KOPT-K1 (cell line): ENCODE data around the gene BOK.
A peak's percentile ranks its signal among the peaks of the same experiment; 100 is the strongest.
"Not testable (repeated sequence)": the region's sequence is repeated elsewhere in the genome, so short reads cannot be mapped to it uniquely, and the experiment has no call there.

ENCODE experiments used
- H3K27ac ChIP-seq: fragments of 200-600 bp; sonication (generic); 2 replicates; pipeline ENCODE4 v1.5.1; 2016; ENCODE audit warnings: antibody characterized with exemption, mild to moderate bottlenecking, low read depth, low read length; ENCODE audit not compliant: poor library complexity, severe bottlenecking
- H3K36me3 ChIP-seq: fragments of 200-600 bp; sonication (generic); 2 replicates; pipeline ENCODE4 v1.5.1; 2017; ENCODE audit warnings: antibody characterized with exemption, mild to moderate bottlenecking, low read length, moderate library complexity; ENCODE audit not compliant: insufficient read depth
- H3K9me3 ChIP-seq: fragments of 200-600 bp; sonication (generic); 2 replicates; pipeline ENCODE4 v1.5.1; 2017; ENCODE audit warnings: antibody characterized with exemption, low read length, mild to moderate bottlenecking; ENCODE audit not compliant: insufficient read depth, poor library complexity, severe bottlenecking

Gene BOK

GRCh38 chr2:241558532-241559322 is at the start of gene BOK:
Gene BOK, plus strand, starts transcription at chr2:241558745. Its CDS starts 739 bp downstream, at chr2:241559484.
- H3K9me3 ChIP-seq, result no peaks in the 10 kb centered on the region
- no peaks in the 10 kb centered on the region for H3K36me3 ChIP-seq
- no peak within 1 kb of the TSS for H3K27ac ChIP-seq

DNA sequence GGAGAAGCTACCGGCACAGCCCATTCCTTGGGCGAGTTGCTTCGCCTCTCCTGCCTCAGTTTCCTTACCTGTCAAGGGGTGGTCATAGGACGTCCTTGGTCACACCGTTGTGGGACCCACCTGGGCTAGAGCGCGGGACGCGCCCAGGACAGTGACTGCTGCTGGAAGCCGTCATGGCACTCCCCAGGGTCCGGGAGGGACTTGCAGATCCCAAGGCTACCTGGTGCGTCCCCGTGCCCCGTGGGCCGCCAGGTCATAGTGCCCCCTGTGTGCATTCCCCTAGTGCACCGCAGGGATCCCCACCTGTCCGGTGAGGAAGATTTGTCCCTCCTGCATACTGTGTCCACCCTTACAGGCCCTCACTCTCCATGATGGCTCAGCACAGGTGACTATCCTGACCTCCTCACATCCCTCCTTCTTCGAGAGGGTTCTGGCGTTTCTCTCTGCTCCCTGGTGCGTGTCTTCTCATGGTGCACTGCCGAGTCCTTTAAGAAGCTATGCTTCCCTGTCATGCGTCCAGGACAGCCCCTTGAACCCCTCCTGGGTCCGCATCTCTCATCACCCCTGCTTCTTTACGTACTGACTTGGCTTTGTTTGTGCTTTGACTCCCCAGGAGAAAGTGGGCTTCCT is 49.3 kb upstream of the BOK start:
- H3K9me3 ChIP-seq, result no peaks in the 10 kb centered on the region
- H3K27ac ChIP-seq, result peak overlapping the region; percentile 84
- H3K36me3 ChIP-seq, result peaks cover 1% of the 10 kb centered on the region

- Histone ChIP-seq H3K36me3 (no peaks in the 10 kb centered on the region), H3K9me3 (no peaks in the 10 kb centered on the region), H3K27ac (no peak overlapping the region)
These were observed 47.3 kb upstream of the BOK start for GRCh38 chr2:241511091-241511741.

DNA sequence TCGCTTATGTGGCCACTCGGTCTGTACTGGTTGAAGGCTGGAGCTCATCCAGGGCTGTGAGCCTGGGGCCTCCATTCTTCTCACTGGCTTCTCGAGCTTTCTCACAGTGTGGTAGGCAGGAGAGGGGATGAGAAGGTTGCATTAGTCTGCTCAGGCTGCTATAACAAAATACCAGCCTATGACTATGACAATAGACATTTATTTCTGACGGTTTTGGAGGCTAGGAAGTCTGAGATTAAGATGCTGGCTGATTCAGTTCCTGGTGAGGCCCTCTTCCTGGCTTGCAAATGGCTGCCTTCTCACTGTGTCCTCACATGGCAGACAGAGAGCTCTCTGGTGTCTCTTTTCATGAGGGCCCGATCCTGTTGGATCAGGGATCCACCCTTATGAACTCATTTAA is 44.0 kb upstream of the BOK start:
- H3K27ac ChIP-seq, result no peak overlapping the region
- H3K36me3 ChIP-seq, result no peaks in the 10 kb centered on the region
- no peaks in the 10 kb centered on the region for H3K9me3 ChIP-seq

- H3K9me3 ChIP-seq, result no peaks in the 10 kb centered on the region
- H3K36me3 ChIP-seq, result no peaks in the 10 kb centered on the region
- no peak overlapping the region for H3K27ac ChIP-seq
These were observed 43.4 kb upstream of the BOK start for GRCh38 chr2:241514986-241515737.

GRCh38 chr2:241516520-241516965 is 42.0 kb upstream of the BOK start:
- H3K36me3 ChIP-seq, result no peaks in the 10 kb centered on the region
- no peak overlapping the region for H3K27ac ChIP-seq
- H3K9me3 ChIP-seq, result no peaks in the 10 kb centered on the region

DNA sequence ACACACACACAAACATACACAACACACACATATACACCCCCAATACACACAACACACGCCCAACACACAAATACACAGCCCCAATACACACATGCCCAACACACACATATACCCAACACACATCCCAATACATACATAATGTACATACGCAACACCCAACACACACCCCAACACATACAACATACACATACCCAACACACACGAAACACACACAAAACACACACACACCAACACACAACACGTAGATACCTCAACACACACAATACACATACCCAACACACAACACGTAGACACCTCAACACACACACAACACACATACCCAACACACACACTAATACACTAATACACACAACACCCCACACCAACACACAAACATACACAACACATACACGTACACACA is 41.2 kb upstream of the BOK start:
- Histone ChIP-seq H3K9me3 (no peaks in the 10 kb centered on the region), H3K27ac (no peak overlapping the region), H3K36me3 (no peaks in the 10 kb centered on the region)

GRCh38 chr2:241519669-241520068 is 38.9 kb upstream of the BOK start:
- Histone ChIP-seq H3K9me3 (no peaks in the 10 kb centered on the region), H3K27ac (no peak overlapping the region), H3K36me3 (no peaks in the 10 kb centered on the region)

DNA sequence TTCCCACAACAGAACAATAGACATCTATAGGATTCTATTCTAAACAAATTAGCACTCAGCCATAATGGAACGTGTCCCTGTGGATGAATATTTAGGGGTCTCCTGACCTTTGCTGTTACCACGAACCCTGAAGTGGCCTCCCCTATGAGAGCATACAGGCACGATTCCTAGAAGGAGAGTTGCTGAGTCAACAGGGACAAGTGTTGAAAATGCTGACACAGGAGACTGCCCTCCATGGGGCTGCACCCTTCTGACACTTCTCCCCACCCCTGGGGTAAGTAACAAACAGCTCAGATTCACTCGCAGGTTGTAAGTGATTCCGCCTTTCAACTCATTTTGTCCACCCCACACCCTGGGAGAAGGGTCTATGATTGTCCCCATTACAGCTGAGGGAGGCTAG is 36.1 kb upstream of the BOK start:
- Histone ChIP-seq H3K9me3 (peaks cover 12% of the 10 kb centered on the region), H3K36me3 (no peaks in the 10 kb centered on the region), H3K27ac (no peak overlapping the region)

GRCh38 chr2:241525818-241526780 is 32.4 kb upstream of the BOK start:
- H3K36me3 ChIP-seq, H3K27ac ChIP-seq: not testable (repeated sequence)

DNA sequence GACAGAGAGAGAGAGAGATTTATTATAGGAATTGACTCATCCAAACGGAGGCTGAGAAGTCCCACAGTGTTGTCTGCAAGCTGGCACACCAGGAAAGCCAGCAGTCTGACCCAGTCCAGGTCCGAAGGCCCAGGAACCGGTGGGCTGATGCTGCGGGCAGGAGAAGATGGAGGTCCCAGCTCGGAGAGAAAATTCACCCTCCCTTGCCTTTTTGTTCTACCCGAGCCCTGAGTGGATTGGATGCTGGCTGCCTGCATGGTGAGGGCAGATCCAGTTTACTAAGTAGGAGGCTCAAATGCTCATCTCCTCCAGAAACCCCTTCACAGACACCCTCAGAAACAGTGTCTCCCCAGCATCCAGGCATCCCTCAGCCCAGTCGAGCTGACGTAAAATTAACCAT is 28.0 kb upstream of the BOK start:
- no peaks in the 10 kb centered on the region for H3K36me3 ChIP-seq
- peaks cover 12% of the 10 kb centered on the region for H3K9me3 ChIP-seq
- H3K27ac ChIP-seq, result no peak overlapping the region

More at GRCh38 chr2:241525818-241526780, 32.4 kb upstream of the BOK start:
- H3K9me3 ChIP-seq, result peaks cover 12% of the 10 kb centered on the region

DNA sequence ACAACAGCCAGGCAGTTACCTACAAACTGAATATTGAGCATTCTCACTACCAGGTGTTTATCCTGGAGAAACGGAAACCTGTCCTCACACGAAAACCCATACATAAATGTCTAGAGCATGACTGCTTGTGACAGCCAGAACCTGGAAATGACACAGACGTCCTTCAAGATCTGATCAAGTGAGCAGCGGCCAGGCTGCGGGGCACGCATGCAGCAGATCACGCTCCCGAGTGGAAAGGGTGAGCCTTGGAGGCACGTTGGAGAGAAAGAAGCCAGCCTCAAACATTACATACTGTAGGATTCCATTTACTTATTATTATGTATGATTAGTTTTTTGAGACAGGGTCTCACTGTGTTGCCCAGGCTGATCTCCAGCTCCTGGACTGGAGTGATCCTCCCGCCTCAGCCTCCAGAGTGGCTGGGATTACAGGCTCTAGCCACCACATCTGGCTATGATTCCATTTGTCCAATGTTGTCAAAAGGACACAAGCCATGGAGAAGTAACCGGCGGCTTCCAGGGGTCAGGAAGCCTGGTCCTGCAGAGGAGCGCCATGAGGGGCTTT is 27.3 kb upstream of the BOK start:
- H3K36me3 ChIP-seq, result no peaks in the 10 kb centered on the region
- peaks cover 6% of the 10 kb centered on the region for H3K9me3 ChIP-seq
- no peak overlapping the region for H3K27ac ChIP-seq

- Histone ChIP-seq H3K27ac (no peak overlapping the region), H3K9me3 (no peaks in the 10 kb centered on the region), H3K36me3 (no peaks in the 10 kb centered on the region)
These were observed 26.4 kb upstream of the BOK start for GRCh38 chr2:241532168-241532567.
